ENCODE measurements around the gene NLRC3.

GRCh38 chr16:3549906-3550305 is 27.3 kb downstream of the NLRC3 start:
- TF ChIP-seq CTCF (IDR thresholded peaks at IDR 0.05) (no peak), POLR2AphosphoS5 (IDR thresholded peaks at IDR 0.05) (no peak), POLR2A (IDR thresholded peaks at IDR 0.05) (no peak)

Measured in upper lobe of left lung (tissue), 4 donors.